HepG2 (cell line): ENCODE data around the gene MARCHF11. TPM values are rescaled to one million over a fixed set of nuclear protein-coding genes. Genes with fewer than 3 reads are reported as not detected.

Experiments
- ATAC-seq: fragments of 200-7000 bp; cut with Tn5 transposase; 3 replicates; pipeline ENCODE4 v1.9.1; 2020; ENCODE audit warnings: mild to moderate bottlenecking, moderate library complexity
- BruUV-seq: library from RNA; stranded (reverse); fragments of 400-500 nt; replicated peaks from 2 replicates; lab custom pipeline; 2021; lab: Mats Ljungman, UMichigan
- CTCF ChIA-PET: fragments of 300-600 bp; formaldehyde crosslinking; extraction: SDS; loops from one replicate; lab custom pipeline; 2021; ENCODE audit warnings: low total read pairs, inconsistent platforms, low intra/inter-chr PET ratio; lab: Yijun Ruan, JAX
- POLR2A ChIA-PET: fragments of 350-600 bp; sonication (Branson Sonifier 250); formaldehyde crosslinking; loops from one replicate; lab custom pipeline; 2020; ENCODE audit warnings: antibody characterized with exemption, inconsistent platforms; lab: Yijun Ruan, JAX
- DNase-seq: peaks from one replicate; pipeline ENCODE4 v3.0.0-alpha.2; 2015; ENCODE audit warnings: low spot score
- FAIRE-seq: peaks from 3 replicates; lab custom pipeline; 2011; peaks lifted over from hg19 to GRCh38; lab: Jason Lieb, UNC
- H2AFZ ChIP-seq: one replicate; pipeline ENCODE4 v1.6.1; 2011; ENCODE audit warnings: low read length, inconsistent platforms
- H3K27ac ChIP-seq: fragments of 300-600 bp; 3 replicates; pipeline ENCODE4 v1.8.0; 2011; ENCODE audit warnings: mixed run types, mild to moderate bottlenecking, mixed read lengths, low read length, inconsistent platforms; ENCODE audit not compliant: insufficient read depth; ENCODE audit errors: extremely low read length
- H3K27me3 ChIP-seq, 2 experiments: fragments of 200-600 bp in 1 of 2; 2 replicates in 1 of 2; 3 replicates in 1 of 2; pipeline versions ENCODE4 v1.6.0 to v1.8.0; 2011; ENCODE audit warnings: low read length in 2 of 2, mild to moderate bottlenecking in 2 of 2, moderate library complexity in 2 of 2, inconsistent platforms in 1 of 2; ENCODE audit not compliant: insufficient read depth in 2 of 2, control insufficient read depth in 1 of 2
- H3K36me3 ChIP-seq, 2 experiments: fragments of 200-600 bp in 1 of 2; replicated peaks in 1 of 2; 2 replicates in 1 of 2; 3 replicates in 1 of 2; pipeline versions ENCODE4 v1.5.1 to v1.8.0; 2011; ENCODE audit warnings: low read length in 2 of 2, inconsistent platforms in 1 of 2; ENCODE audit not compliant: insufficient read depth in 2 of 2, control insufficient read depth in 1 of 2
- H3K4me1 ChIP-seq: 2 replicates; pipeline ENCODE4 v1.5.1; 2012; ENCODE audit warnings: low read length, inconsistent platforms; ENCODE audit not compliant: insufficient read depth
- H3K4me2 ChIP-seq: 2 replicates; pipeline ENCODE4 v1.6.0; 2011; ENCODE audit warnings: low read depth, low read length, inconsistent platforms
- H3K4me3 ChIP-seq, 3 experiments: fragments of 200-600 bp in 1 of 3; sonication (generic), shearing (Covaris generic) in 1 of 3; replicated peaks in 1 of 3; 2 replicates each; pipeline ENCODE4 v1.5.1; 2011 to 2016; ENCODE audit warnings: low read length in 3 of 3, inconsistent platforms in 2 of 3, low read depth in 2 of 3, mild to moderate bottlenecking in 2 of 3, control low read depth in 1 of 3, mixed read lengths in 1 of 3; ENCODE audit not compliant: insufficient read depth in 1 of 3
- H3K79me2 ChIP-seq: one replicate; pipeline ENCODE4 v1.6.1; 2011; ENCODE audit warnings: low read length, inconsistent platforms; ENCODE audit not compliant: insufficient read depth
- H3K9ac ChIP-seq: 2 replicates; pipeline ENCODE4 v1.6.0; 2011; ENCODE audit warnings: mild to moderate bottlenecking, low read depth, low read length, inconsistent platforms; ENCODE audit not compliant: insufficient read depth
- H3K9me3 ChIP-seq: 2 replicates; pipeline ENCODE4 v1.5.1; 2012; ENCODE audit warnings: mild to moderate bottlenecking, low read length
- H4K20me1 ChIP-seq: 2 replicates; pipeline ENCODE4 v1.6.0; 2011; ENCODE audit warnings: inconsistent platforms, mild to moderate bottlenecking, low read length, moderate library complexity; ENCODE audit not compliant: insufficient read depth
- ATRX ChIP-seq: sonication (generic); formaldehyde crosslinking; IDR thresholded peaks from 2 replicates; pipeline ENCODE4 v1.4.0; 2020; ENCODE audit warnings: missing genetic modification reagents, borderline replicate concordance
- DMAP1 ChIP-seq: IDR thresholded peaks from 2 replicates; pipeline ENCODE4 v1.6.1; 2016
- DNMT3B ChIP-seq: conservative IDR thresholded peaks from 2 replicates; pipeline ENCODE4 v1.6.1; 2016; ENCODE audit warnings: missing biosample characterization, control low read depth
- ESRRA ChIP-seq: sonication (generic); formaldehyde crosslinking; IDR thresholded peaks from 2 replicates; pipeline ENCODE4 v1.5.1; 2020; ENCODE audit warnings: mild to moderate bottlenecking, low read depth, missing genetic modification reagents
- ISL2 ChIP-seq: sonication (generic); formaldehyde crosslinking; IDR thresholded peaks from 2 replicates; pipeline ENCODE4 v1.5.0; 2020; ENCODE audit warnings: missing genetic modification reagents
- PCBP1 ChIP-seq: fragments of 200-400 bp; formaldehyde crosslinking; IDR thresholded peaks from 2 replicates; pipeline ENCODE4 v1.6.1; 2017; ENCODE audit warnings: mild to moderate bottlenecking, low read depth, low read length, borderline replicate concordance
- RFX3 ChIP-seq: IDR thresholded peaks from 2 replicates; pipeline ENCODE4 v1.6.1; 2016; ENCODE audit warnings: missing biosample characterization, missing genetic modification reagents
- ZFAT ChIP-seq: sonication (generic); formaldehyde crosslinking; conservative IDR thresholded peaks from 2 replicates; pipeline ENCODE4 v1.8.1; 2023; ENCODE audit warnings: missing genetic modification reagents, inconsistent platforms
- ZNF292 ChIP-seq: sonication (generic); formaldehyde crosslinking; IDR thresholded peaks from 2 replicates; pipeline ENCODE4 v1.8.1; 2022; ENCODE audit warnings: mild to moderate bottlenecking, low read depth, missing genetic modification reagents, borderline replicate concordance
- WGBS: methylation state at CpG from one replicate; pipeline ENCODE4 v1.1.6; 2017; ENCODE audit warnings: low lambda C conversion rate; 5-methylcytosine and 5-hydroxymethylcytosine counted together
- in situ Hi-C: cut with HindIII; loops from 2 replicates; pipeline ENCODE4 v1.10.0; 2017; ENCODE audit warnings: low pct_unique_long_range_greater_than_20kb; ENCODE audit not compliant: extremely low pct_ligation_motif_present
- intact Hi-C: fragments of 100-400 bp; cut with micrococcal nuclease; formaldehyde crosslinking; loops from one replicate; pipeline ENCODE4 v1.10.0; 2022; ENCODE audit not compliant: unreplicated experiment
- polyA plus RNA-seq, 8 experiments: library from polyadenylated mRNA; depleted of rRNA in 3 of 8; stranded (reverse) in 7 of 8; unstranded in 1 of 8; fragments of >200 nt; fragmentation: Illumina TruSeq in 4 of 8; extraction: Trizol in 4 of 8; gene quantifications; 2 replicates each; pipeline versions ENCODE4 v1.2.1 to v1.2.3, GENCODE V29; 2011 to 2016; ENCODE audit warnings: low read depth in 4 of 8, missing spikeins in 1 of 8, mixed read lengths in 1 of 8; ENCODE audit not compliant: insufficient read depth in 1 of 8
- total RNA-seq, 5 experiments: library from RNA; depleted of rRNA; stranded (reverse); fragments of >200 nt; fragmentation: Illumina TruSeq; extraction: Trizol; gene quantifications; 2 replicates each; pipeline ENCODE4 v1.2.3, GENCODE V29; 2016; ENCODE audit warnings: low read depth in 1 of 5
- TF ChIP-seq, protein P1 (sequence below): sonication (generic); formaldehyde crosslinking; IDR thresholded peaks from 2 replicates; pipeline ENCODE4 v1.5.1; 2020; ENCODE audit warnings: mild to moderate bottlenecking, missing genetic modification reagents, borderline replicate concordance
- TF ChIP-seq, protein P2 (sequence below): IDR thresholded peaks from 2 replicates; pipeline ENCODE4 v1.6.1; 2012; ENCODE audit warnings: inconsistent platforms
- TF ChIP-seq, protein P3 (sequence below): sonication (generic); formaldehyde crosslinking; IDR thresholded peaks from 2 replicates; pipeline ENCODE4 v1.8.1; 2022; ENCODE audit warnings: mild to moderate bottlenecking, missing genetic modification reagents

Gene MARCHF11
- total and polyA plus RNA-seq, 2 of the 13 experiments (the other 11 are each of a cell fraction or from before 2014, with no cell fraction given): not detected

DNA sequence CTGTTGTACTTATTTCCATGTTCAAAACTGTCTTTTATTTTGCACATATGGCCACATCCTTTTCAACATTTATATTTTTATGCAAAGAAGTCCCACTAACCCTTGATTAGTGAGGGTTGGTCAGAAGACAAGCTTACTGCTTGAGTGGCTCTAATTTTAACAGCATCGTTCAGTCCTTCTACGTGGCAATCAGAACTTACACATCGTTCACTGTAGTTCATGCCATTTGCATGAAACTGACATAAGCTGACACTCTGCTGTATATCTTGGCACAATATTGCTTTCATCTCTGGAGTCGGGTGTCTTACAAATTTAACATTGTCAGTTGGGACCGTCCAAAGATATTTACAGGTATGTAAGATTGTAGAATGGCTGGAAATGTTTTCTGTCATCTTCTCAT lies 50.6 kb downstream of the MARCHF11 start:
- no peaks in the 10 kb centered on the region for H3K36me3 ChIP-seq
- in situ Hi-C loops (no loop called here), intact Hi-C loops (no loop called here)
- H3K4me3 ChIP-seq: no peak overlapping the region
- ChIA-PET POLR2A (no interaction called here), CTCF (no interaction called here)
- no peaks in the 10 kb centered on the region for H3K4me1 ChIP-seq
- H3K9me3 ChIP-seq: no peaks in the 10 kb centered on the region
- 39% methylated on average over 5 of the region's 5 CpGs for WGBS
- no peak overlapping the region for H3K9ac ChIP-seq
- DNase-seq (no peak), ATAC-seq (no peak), FAIRE-seq (no peak)
- no peaks in the 10 kb centered on the region for H4K20me1 ChIP-seq
- no peak overlapping the region for H3K4me2 ChIP-seq
- TF ChIP-seq RFX3 (CRISPR knock-in tag) (no peak), DMAP1 (CRISPR knock-in tag) (no peak), ZFAT (no peak), ZNF292 (CRISPR knock-in tag) (no peak), ISL2 (CRISPR knock-in tag) (no peak), PCBP1 (no peak), DNMT3B (no peak), ESRRA (CRISPR knock-in tag) (no peak), ATRX (CRISPR knock-in tag) (no peak)
- TF ChIP-seq, protein P1, sequence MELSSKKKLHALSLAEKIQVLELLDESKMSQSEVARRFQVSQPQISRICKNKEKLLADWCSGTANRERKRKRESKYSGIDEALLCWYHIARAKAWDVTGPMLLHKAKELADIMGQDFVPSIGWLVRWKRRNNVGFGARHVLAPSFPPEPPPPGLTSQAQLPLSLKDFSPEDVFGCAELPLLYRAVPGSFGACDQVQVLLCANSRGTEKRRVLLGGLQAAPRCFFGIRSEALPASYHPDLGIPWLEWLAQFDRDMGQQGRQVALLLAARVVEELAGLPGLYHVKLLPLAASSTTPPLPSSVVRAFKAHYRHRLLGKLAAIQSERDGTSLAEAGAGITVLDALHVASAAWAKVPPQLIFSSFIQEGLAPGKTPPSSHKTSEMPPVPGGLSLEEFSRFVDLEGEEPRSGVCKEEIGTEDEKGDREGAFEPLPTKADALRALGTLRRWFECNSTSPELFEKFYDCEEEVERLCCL (CRISPR knock-in tag): no peak
- TF ChIP-seq, protein P2, sequence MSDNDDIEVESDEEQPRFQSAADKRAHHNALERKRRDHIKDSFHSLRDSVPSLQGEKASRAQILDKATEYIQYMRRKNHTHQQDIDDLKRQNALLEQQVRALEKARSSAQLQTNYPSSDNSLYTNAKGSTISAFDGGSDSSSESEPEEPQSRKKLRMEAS: no peak
- TF ChIP-seq, protein P3, sequence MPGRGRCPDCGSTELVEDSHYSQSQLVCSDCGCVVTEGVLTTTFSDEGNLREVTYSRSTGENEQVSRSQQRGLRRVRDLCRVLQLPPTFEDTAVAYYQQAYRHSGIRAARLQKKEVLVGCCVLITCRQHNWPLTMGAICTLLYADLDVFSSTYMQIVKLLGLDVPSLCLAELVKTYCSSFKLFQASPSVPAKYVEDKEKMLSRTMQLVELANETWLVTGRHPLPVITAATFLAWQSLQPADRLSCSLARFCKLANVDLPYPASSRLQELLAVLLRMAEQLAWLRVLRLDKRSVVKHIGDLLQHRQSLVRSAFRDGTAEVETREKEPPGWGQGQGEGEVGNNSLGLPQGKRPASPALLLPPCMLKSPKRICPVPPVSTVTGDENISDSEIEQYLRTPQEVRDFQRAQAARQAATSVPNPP: no peak
- H3K27ac ChIP-seq: no peak overlapping the region
- H2AFZ ChIP-seq: no peak overlapping the region
- BruUV-seq: no TSS peak
- no peaks in the 10 kb centered on the region for H3K79me2 ChIP-seq
- H3K27me3 ChIP-seq: no peaks in the 10 kb centered on the region
